Keratinocyte (primary cell): ENCODE data around the gene ZBTB20. TPM values are rescaled to one million over a fixed set of nuclear protein-coding genes. Genes with fewer than 3 reads are reported as not detected.
"Not testable (repeated sequence)": the region's sequence is repeated elsewhere in the genome, so short reads cannot be mapped to it uniquely, and the experiment has no call there.

Source experiments
- DNase-seq: peaks from one replicate; pipeline ENCODE4 v3.0.0-alpha.2; 2011; ENCODE audit warnings: low read depth, missing footprints, low spot score
- FAIRE-seq: peaks from 2 replicates; lab custom pipeline; 2011; peaks lifted over from hg19 to GRCh38; lab: Jason Lieb, UNC
- H2AFZ ChIP-seq: 2 replicates; pipeline ENCODE4 v1.6.0; 2012; ENCODE audit warnings: low read length, control low read depth, inconsistent platforms; ENCODE audit not compliant: control insufficient read depth
- H3K27ac ChIP-seq: 2 replicates; pipeline ENCODE4 v1.5.1; 2011; ENCODE audit warnings: low read length; ENCODE audit not compliant: control insufficient read depth, insufficient read depth
- H3K27me3 ChIP-seq: 3 replicates; pipeline ENCODE4 v1.6.0; 2011; ENCODE audit warnings: low read length; ENCODE audit not compliant: control insufficient read depth, insufficient read depth; ENCODE audit errors: extremely low read depth
- H3K36me3 ChIP-seq, 2 experiments: 2 replicates in 1 of 2; 3 replicates in 1 of 2; pipeline ENCODE4 v1.5.1; 2011; ENCODE audit warnings: low read length in 2 of 2, mild to moderate bottlenecking in 1 of 2; ENCODE audit not compliant: control insufficient read depth in 2 of 2, insufficient read depth in 2 of 2; ENCODE audit errors: extremely low read depth in 1 of 2
- H3K4me1 ChIP-seq: 3 replicates; pipeline ENCODE4 v1.5.1; 2011; ENCODE audit warnings: low read length; ENCODE audit not compliant: control insufficient read depth, insufficient read depth; ENCODE audit errors: extremely low read depth
- H3K4me2 ChIP-seq: 3 replicates; pipeline ENCODE4 v1.6.0; 2011; ENCODE audit warnings: low read depth, low read length; ENCODE audit not compliant: control insufficient read depth, insufficient read depth; ENCODE audit errors: extremely low read depth
- H3K4me3 ChIP-seq, 3 experiments: fragments of 200-600 bp in 1 of 3; sonication (generic) in 1 of 3; 2 replicates in 2 of 3; 3 replicates in 1 of 3; pipeline ENCODE4 v1.5.1; 2011 to 2016; ENCODE audit warnings: low read length in 3 of 3, mild to moderate bottlenecking in 3 of 3, control low read depth in 2 of 3, inconsistent platforms in 1 of 3, low read depth in 1 of 3, mixed read lengths in 1 of 3, mixed run types in 1 of 3, moderate library complexity in 1 of 3; ENCODE audit not compliant: control insufficient read depth in 2 of 3, insufficient read depth in 2 of 3; ENCODE audit errors: extremely low read depth in 1 of 3
- H3K79me2 ChIP-seq: 2 replicates; pipeline ENCODE4 v1.6.0; 2012; ENCODE audit warnings: low read length; ENCODE audit not compliant: control insufficient read depth, insufficient read depth
- H3K9ac ChIP-seq: 3 replicates; pipeline ENCODE4 v1.6.0; 2011; ENCODE audit warnings: low read length; ENCODE audit not compliant: control insufficient read depth, insufficient read depth; ENCODE audit errors: extremely low read depth
- H3K9me1 ChIP-seq: 3 replicates; pipeline ENCODE4 v1.6.0; 2011; ENCODE audit warnings: low read length; ENCODE audit not compliant: control insufficient read depth, insufficient read depth; ENCODE audit errors: extremely low read depth
- H3K9me3 ChIP-seq: 2 replicates; pipeline ENCODE4 v1.5.1; 2012; ENCODE audit warnings: low read depth, low read length; ENCODE audit not compliant: control insufficient read depth
- H4K20me1 ChIP-seq: 3 replicates; pipeline ENCODE4 v1.6.0; 2011; ENCODE audit warnings: low read length; ENCODE audit not compliant: control insufficient read depth, insufficient read depth; ENCODE audit errors: extremely low read depth
- EZH2 ChIP-seq: IDR thresholded peaks from one replicate; pipeline ENCODE4 v1.6.1; 2012; ENCODE audit warnings: inconsistent platforms, mild to moderate bottlenecking, low read length, moderate library complexity
- dilution Hi-C: fragments of 300-500 bp; cut with MboI; formaldehyde crosslinking; loops from one replicate; pipeline ENCODE4 v1.7.0; 2020; ENCODE audit warnings: low sequenced_read_pairs; ENCODE audit not compliant: extremely low pct_ligation_motif_present
- polyA plus RNA-seq, 5 experiments: library from polyadenylated mRNA; depleted of rRNA in 3 of 5; stranded (reverse) in 3 of 5; stranded (forward) in 1 of 5; unstranded in 1 of 5; fragments of >200 nt; gene quantifications; 1 replicate in 1 of 5; 2 replicates in 3 of 5; 3 replicates in 1 of 5; pipeline versions ENCODE4 v1.2.1 to v1.2.3, GENCODE V29; 2011 to 2012; ENCODE audit warnings: missing spikeins in 2 of 5, low read depth in 1 of 5, low replicate concordance in 1 of 5
- TF ChIP-seq, protein P1 (sequence below), 3 experiments: IDR thresholded peaks in 1 of 3; conservative IDR thresholded peaks in 1 of 3; optimal IDR thresholded peaks in 1 of 3; 2 replicates in 2 of 3; 3 replicates in 1 of 3; pipeline versions ENCODE3 to v1.5.1; 2011; ENCODE audit warnings: low read length in 3 of 3, mild to moderate bottlenecking in 3 of 3, moderate library complexity in 2 of 3, control low read depth in 1 of 3, inconsistent platforms in 1 of 3; ENCODE audit not compliant: insufficient read depth in 2 of 3; ENCODE audit errors: extremely low read depth in 1 of 3

Gene ZBTB20
- polyA plus RNA-seq, 1 donor (not counting 4 experiments of a cell fraction or from before 2014, with no cell fraction given): 0.52 TPM

GRCh38 chr3:115111632-115112031, 35.5 kb downstream of the ZBTB20 start:
- Histone ChIP-seq H3K9me3 (no peaks in the 10 kb centered on the region), H3K27me3 (no peaks in the 10 kb centered on the region), H3K4me1 (no peaks in the 10 kb centered on the region), H3K79me2 (no peaks in the 10 kb centered on the region), H3K36me3 (no peaks in the 10 kb centered on the region), H3K27ac (no peak overlapping the region), H3K9ac (no peak overlapping the region), H3K9me1 (no peaks in the 10 kb centered on the region), H4K20me1 (no peaks in the 10 kb centered on the region), H3K4me3 (no peak overlapping the region), H2AFZ (no peak overlapping the region), H3K4me2 (no peak overlapping the region)
- dilution Hi-C loops: no loop called here
- no peak for DNase-seq
- TF ChIP-seq EZH2: no peak
- TF ChIP-seq, protein P1, sequence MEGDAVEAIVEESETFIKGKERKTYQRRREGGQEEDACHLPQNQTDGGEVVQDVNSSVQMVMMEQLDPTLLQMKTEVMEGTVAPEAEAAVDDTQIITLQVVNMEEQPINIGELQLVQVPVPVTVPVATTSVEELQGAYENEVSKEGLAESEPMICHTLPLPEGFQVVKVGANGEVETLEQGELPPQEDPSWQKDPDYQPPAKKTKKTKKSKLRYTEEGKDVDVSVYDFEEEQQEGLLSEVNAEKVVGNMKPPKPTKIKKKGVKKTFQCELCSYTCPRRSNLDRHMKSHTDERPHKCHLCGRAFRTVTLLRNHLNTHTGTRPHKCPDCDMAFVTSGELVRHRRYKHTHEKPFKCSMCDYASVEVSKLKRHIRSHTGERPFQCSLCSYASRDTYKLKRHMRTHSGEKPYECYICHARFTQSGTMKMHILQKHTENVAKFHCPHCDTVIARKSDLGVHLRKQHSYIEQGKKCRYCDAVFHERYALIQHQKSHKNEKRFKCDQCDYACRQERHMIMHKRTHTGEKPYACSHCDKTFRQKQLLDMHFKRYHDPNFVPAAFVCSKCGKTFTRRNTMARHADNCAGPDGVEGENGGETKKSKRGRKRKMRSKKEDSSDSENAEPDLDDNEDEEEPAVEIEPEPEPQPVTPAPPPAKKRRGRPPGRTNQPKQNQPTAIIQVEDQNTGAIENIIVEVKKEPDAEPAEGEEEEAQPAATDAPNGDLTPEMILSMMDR (optimal IDR thresholded peaks at IDR 0.05 in 1 of 3, IDR thresholded peaks at IDR 0.05 in 1 of 3, conservative IDR thresholded peaks at IDR 0.05 in 1 of 3; ENCODE audit: extremely low read depth in 1 of 3, insufficient read depth in 2 of 3, low read length in 3 of 3): no peak
- FAIRE-seq: no peak

DNA sequence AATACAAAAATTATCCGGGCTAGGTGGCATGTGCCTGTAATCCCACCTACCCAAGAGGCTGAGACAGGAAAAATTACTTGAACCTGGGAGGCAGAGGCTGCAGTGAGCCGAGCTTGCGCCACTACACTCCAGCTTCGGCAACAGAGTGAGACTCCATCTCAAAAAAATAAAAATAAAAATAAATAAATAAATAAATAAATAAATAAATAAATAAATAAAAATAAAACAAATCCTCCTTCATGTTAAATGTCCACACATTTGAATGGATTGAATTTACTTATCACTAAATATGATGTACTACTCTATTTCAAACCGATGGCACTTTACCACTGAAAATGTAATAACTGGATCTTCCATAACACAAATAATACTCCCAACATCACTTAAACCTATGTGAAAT, 36.3 kb downstream of the ZBTB20 start:
- Histone ChIP-seq H3K27me3 (no peaks in the 10 kb centered on the region), H3K4me1 (no peaks in the 10 kb centered on the region), H3K79me2 (no peaks in the 10 kb centered on the region), H4K20me1 (no peaks in the 10 kb centered on the region), H3K27ac (no peak overlapping the region), H3K9me3 (no peaks in the 10 kb centered on the region), H3K9me1 (no peaks in the 10 kb centered on the region), H2AFZ (no peak overlapping the region), H3K9ac (no peak overlapping the region), H3K4me2 (no peak overlapping the region), H3K36me3 (no peaks in the 10 kb centered on the region), H3K4me3 (no peak overlapping the region)
- no peak for DNase-seq
- TF ChIP-seq EZH2: no peak
- TF ChIP-seq, protein P1 (optimal IDR thresholded peaks at IDR 0.05 in 1 of 3, IDR thresholded peaks at IDR 0.05 in 1 of 3, conservative IDR thresholded peaks at IDR 0.05 in 1 of 3; ENCODE audit: extremely low read depth in 1 of 3, insufficient read depth in 2 of 3, low read length in 3 of 3): no peak
- FAIRE-seq: no peak
- dilution Hi-C loops: no loop called here

DNA sequence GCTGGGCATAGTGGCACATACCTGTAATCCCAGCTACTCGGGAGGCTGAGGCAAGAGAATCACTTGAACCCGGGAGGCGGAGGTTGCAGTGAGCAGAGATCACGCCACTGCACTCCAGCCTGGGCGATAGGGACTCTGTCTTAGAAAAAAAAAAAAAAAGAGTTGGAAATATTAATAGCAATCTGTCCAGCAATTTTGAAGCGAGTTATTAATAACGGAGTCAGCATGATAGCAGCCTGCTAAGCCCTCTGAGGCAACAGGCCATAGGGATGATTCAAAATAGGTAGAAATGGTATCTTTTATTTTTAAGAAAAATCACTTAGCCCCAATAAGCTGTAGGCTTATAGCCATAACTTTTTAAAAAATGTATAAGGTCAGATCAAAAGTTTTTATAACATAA, 37.0 kb downstream of the ZBTB20 start:
- H3K36me3 ChIP-seq, DNase-seq, dilution Hi-C loops, H3K4me2 ChIP-seq, H2AFZ ChIP-seq, H3K9me1 ChIP-seq, H3K4me3 ChIP-seq, FAIRE-seq, H3K4me1 ChIP-seq, H4K20me1 ChIP-seq, H3K9ac ChIP-seq, H3K27ac ChIP-seq, H3K79me2 ChIP-seq, H3K9me3 ChIP-seq, H3K27me3 ChIP-seq: not testable (repeated sequence)
